Dedifferentiated amniotic fluid mesenchymal stem cell (primary cell): ENCODE results near the gene ANTKMT.

Source experiments
- DNase-seq: peaks from one replicate; pipeline ENCODE4 v3.0.0-alpha.2; 2016; ENCODE audit errors: extremely low spot score

ANTKMT gene

GRCh38 chr16:764848-765487 lies 44.0 kb downstream of the ANTKMT start:
- no peak for DNase-seq

- no peak for DNase-seq
These were observed 44.5 kb downstream of the ANTKMT start for GRCh38 chr16:765488-765865.

GRCh38 chr16:766008-766819 lies 45.3 kb downstream of the ANTKMT start:
- DNase-seq = no peak

GRCh38 chr16:766820-767640 lies 46.1 kb downstream of the ANTKMT start:
- no peak for DNase-seq

GRCh38 chr16:767743-768235 lies 46.8 kb downstream of the ANTKMT start:
- no peak for DNase-seq

GRCh38 chr16:768428-768827 lies 47.5 kb downstream of the ANTKMT start:
- DNase-seq = no peak

GRCh38 chr16:769184-769784 lies 48.3 kb downstream of the ANTKMT start:
- DNase-seq = no peak

- DNase-seq = no peak
These were observed 49.0 kb downstream of the ANTKMT start for GRCh38 chr16:769934-770333.

- no peak for DNase-seq
These were observed 49.5 kb downstream of the ANTKMT start for GRCh38 chr16:770411-770810.
